Psoas muscle (tissue), 8 donors: ENCODE data around the gene GEMIN7. TPM values are rescaled to one million over a fixed set of nuclear protein-coding genes. Genes with fewer than 3 reads are reported as not detected.

Source experiments
- ATAC-seq, 4 donors: fragments of 200-7000 bp; cut with Tn5 transposase; one replicate each; pipeline ENCODE4 v1.9.1; 2020; ENCODE audit warnings: moderate library complexity in 3 of 4, mild to moderate bottlenecking in 2 of 4
- DNase-seq, 2 donors: peaks; one replicate each; pipeline ENCODE4 v3.0.0-alpha.2; 2020
- H3K27ac ChIP-seq: fragments of 200-600 bp; one replicate; pipeline ENCODE4 v1.8.0; 2022
- H3K27me3 ChIP-seq, 3 donors: fragments of 200-600 bp in 1 of 3; one replicate each; pipeline versions ENCODE4 v1.6.1 to v1.8.0; 2013 to 2022; ENCODE audit warnings: low read length in 2 of 3, mild to moderate bottlenecking in 2 of 3, moderate library complexity in 1 of 3; ENCODE audit not compliant: insufficient read depth in 3 of 3
- H3K36me3 ChIP-seq, 2 donors: fragments of 200-600 bp in 1 of 2; one replicate each; pipeline versions ENCODE4 v1.6.1 to v1.8.0; 2013 to 2022; ENCODE audit warnings: low read depth in 1 of 2, mild to moderate bottlenecking in 1 of 2, moderate library complexity in 1 of 2; ENCODE audit not compliant: insufficient read depth in 1 of 2
- H3K4me1 ChIP-seq: fragments of 200-600 bp; one replicate; pipeline ENCODE4 v1.8.0; 2022
- H3K4me3 ChIP-seq: fragments of 200-600 bp; one replicate; pipeline ENCODE4 v1.8.0; 2022; ENCODE audit warnings: mild to moderate bottlenecking
- H3K9me3 ChIP-seq: fragments of 200-600 bp; one replicate; pipeline ENCODE4 v1.8.0; 2022
- WGBS, 3 donors: extraction: QIAGEN DNeasy Blood & Tissue Kit; methylation state at CpG; one replicate each; pipeline versions ENCODE4 v1.1.6 to v1.1.7; 2013; 5-methylcytosine and 5-hydroxymethylcytosine counted together
- intact Hi-C, 2 donors: fragments of 100-400 bp; cut with DNase I; formaldehyde crosslinking; loops; one replicate each; pipeline versions ENCODE4 v1.11.0 to v1.14.2; 2022
- polyA plus RNA-seq, 3 donors: library from polyadenylated mRNA; stranded (reverse); fragments of 200-250 nt; gene quantifications; one replicate each; pipeline ENCODE4 v1.2.3, GENCODE V29; 2013
- total RNA-seq, 4 donors: library from RNA; stranded (reverse); fragmentation: NEBNext Ultra II Directional in 2 of 4; extraction: Animal tissue kit (Norgen Biotek cat#: 25700) in 2 of 4; gene quantifications; one replicate each; pipeline versions ENCODE4 v1.2.1 to v1.2.4, GENCODE V29; 2021 to 2023
- TF ChIP-seq, protein P1 (sequence below): fragments of 200-600 bp; IDR thresholded peaks from one replicate; pipeline ENCODE4 v1.8.0; 2022; ENCODE audit warnings: antibody characterized with exemption
- donor health status: healthy with polysubstance abuse.
- donor health status: DM: no; HTN: no; CAD: no; lungs with moderate emphysema.
- donor health status: Bipolar disorder and iron deficiency.
- donor health status: healthy.
- donor health status: DM: yes; HTN: yes; CAD: no.
- donor health status: DM: no; HTN: no; CAD: no.
- donor health status: DM: no; HTN: no; CAD: no.
- donor health status: DM: yes; HTN: yes; CAD: no.

The GEMIN7 gene
- total and polyA plus RNA-seq, 7 donors = 19.6 to 51.1 (median 27.3) TPM

DNA sequence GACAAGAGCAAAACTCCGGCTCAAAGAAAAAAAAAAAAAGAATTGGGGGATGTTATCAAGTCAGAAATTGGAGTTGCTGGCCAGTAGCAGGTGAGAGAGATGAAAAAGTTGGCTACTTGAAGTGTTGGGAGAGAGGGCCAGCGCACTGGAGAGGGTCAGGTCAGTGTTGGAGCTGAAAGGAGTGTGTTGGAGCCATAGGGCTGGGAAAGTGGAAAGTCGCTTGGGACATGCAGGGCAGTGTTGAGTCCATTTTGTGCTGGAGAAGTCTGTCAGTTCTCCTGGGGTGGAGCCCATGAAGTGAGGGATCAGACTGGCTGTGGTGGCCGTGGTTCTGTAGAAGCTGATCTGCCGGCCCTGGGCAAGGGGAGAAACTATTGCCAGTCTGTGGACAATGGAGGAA lies 15.6 kb downstream of the GEMIN7 start:
- peaks cover 0 to 11% of the 10 kb centered on the region in 2 donors for H3K36me3 ChIP-seq
- WGBS, 3 donors = 70 to 82% (median 73%) methylated on average over 5 of the region's 5 CpGs
- DNase-seq (no peak), ATAC-seq (no peak)
- H3K27ac ChIP-seq = no peak overlapping the region
- no peaks in the 10 kb centered on the region for H3K27me3 ChIP-seq
- H3K4me1 ChIP-seq = peaks cover 65% of the 10 kb centered on the region
- TF ChIP-seq, protein P1, sequence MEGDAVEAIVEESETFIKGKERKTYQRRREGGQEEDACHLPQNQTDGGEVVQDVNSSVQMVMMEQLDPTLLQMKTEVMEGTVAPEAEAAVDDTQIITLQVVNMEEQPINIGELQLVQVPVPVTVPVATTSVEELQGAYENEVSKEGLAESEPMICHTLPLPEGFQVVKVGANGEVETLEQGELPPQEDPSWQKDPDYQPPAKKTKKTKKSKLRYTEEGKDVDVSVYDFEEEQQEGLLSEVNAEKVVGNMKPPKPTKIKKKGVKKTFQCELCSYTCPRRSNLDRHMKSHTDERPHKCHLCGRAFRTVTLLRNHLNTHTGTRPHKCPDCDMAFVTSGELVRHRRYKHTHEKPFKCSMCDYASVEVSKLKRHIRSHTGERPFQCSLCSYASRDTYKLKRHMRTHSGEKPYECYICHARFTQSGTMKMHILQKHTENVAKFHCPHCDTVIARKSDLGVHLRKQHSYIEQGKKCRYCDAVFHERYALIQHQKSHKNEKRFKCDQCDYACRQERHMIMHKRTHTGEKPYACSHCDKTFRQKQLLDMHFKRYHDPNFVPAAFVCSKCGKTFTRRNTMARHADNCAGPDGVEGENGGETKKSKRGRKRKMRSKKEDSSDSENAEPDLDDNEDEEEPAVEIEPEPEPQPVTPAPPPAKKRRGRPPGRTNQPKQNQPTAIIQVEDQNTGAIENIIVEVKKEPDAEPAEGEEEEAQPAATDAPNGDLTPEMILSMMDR = no peak
- intact Hi-C loops = loop anchor here in 1 of 2 donors (5.0 to 10.0 kb wide), 2 partner anchors 33 to 240 kb away; no protein-coding TSS in a partner anchor
- H3K4me3 ChIP-seq = peak overlapping the region; percentile 100
- H3K9me3 ChIP-seq = no peaks in the 10 kb centered on the region

DNA sequence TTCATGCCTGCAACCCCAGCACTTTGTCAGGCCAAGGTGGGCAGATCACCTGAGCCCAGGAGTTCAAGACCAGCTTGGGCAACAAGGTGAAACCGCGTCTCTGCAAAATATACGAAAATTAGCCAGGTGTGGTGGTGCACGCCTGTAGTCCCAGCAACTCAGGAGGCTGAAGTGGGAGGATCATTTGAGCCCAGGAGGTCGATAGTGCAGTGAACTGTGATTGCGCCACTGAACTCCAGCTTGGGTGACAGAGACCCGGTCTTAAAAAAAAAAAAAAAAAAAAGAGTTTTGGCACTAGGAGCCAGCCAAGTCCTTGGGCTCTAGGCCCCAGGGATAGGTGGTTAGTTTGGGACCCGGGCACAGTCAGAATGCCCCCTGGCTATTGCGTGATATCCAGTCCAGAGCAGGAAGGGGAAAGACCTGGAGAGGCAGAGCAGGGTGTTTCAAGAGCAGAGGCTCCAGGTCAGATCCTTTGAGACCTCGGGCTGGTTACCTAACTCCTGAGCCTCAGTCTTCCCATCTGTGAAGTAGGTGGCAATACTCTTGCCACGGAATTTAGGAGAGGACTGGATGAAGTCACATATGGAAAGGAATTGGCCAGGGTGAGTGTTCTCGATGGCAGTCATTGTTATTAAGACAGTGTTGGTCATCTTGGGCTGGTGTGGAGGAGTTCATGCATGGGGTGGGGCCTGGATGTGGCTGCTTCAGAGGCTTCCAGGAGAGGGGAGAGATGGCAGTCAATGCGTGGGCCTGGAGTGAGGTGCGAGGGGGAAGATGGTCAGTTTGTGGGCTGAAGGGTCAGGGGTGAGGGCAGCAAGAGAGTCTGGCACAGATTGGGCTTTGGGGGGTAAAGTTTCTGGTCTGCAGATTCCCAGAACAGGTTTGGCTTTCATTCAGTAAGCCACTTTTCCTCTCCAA lies 16.7 kb downstream of the GEMIN7 start:
- intact Hi-C loops = loop anchor here in 1 of 2 donors (10.0 kb wide), 1 partner anchor 239 kb away; no protein-coding TSS in a partner anchor
- no peaks in the 10 kb centered on the region for H3K9me3 ChIP-seq
- H3K4me3 ChIP-seq = no peak overlapping the region
- ATAC-seq (no peak), DNase-seq (no peak)
- H3K36me3 ChIP-seq = peaks cover 0 to under 1% of the 10 kb centered on the region in 2 donors
- TF ChIP-seq, protein P1 = no peak
- H3K27ac ChIP-seq = peak overlapping the region; percentile 16
- 84 to 90% (median 86%) methylated on average over 14 of the region's 14 CpGs for WGBS, 3 donors
- no peaks in the 10 kb centered on the region for H3K27me3 ChIP-seq
- peaks cover 76% of the 10 kb centered on the region for H3K4me1 ChIP-seq

GRCh38 chr19:45096700-45097099 lies 17.6 kb downstream of the GEMIN7 start:
- DNase-seq (no peak), ATAC-seq (no peak)
- Histone ChIP-seq H3K27me3 (no peaks in the 10 kb centered on the region), H3K9me3 (no peaks in the 10 kb centered on the region), H3K4me3 (no peak overlapping the region), H3K27ac (peak overlapping the region; percentile 93), H3K4me1 (peaks cover 80% of the 10 kb centered on the region), H3K36me3 (no peaks in the 10 kb centered on the region)
- WGBS, 3 donors = 83 to 92% (median 83%) methylated on average over 7 of the region's 7 CpGs
- TF ChIP-seq, protein P1 = no peak
- intact Hi-C loops = loop anchor here in 1 of 2 donors (10.0 kb wide), 1 partner anchor 238 kb away; no protein-coding TSS in a partner anchor

GRCh38 chr19:45097450-45097775 lies 18.4 kb downstream of the GEMIN7 start:
- no peaks in the 10 kb centered on the region for H3K9me3 ChIP-seq
- H3K4me3 ChIP-seq = peak overlapping the region; percentile 50
- WGBS, 3 donors = 85 to 89% (median 86%) methylated on average over 7 of the region's 7 CpGs
- no peaks in the 10 kb centered on the region for H3K36me3 ChIP-seq
- intact Hi-C loops = loop anchor here in 1 of 2 donors (10.0 kb wide), 1 partner anchor 237 kb away; no protein-coding TSS in a partner anchor
- H3K4me1 ChIP-seq = peaks cover 86% of the 10 kb centered on the region
- TF ChIP-seq, protein P1 = no peak
- DNase-seq = no peak
- H3K27me3 ChIP-seq = no peaks in the 10 kb centered on the region
- peak overlapping the region; percentile 93 for H3K27ac ChIP-seq
- no peak for ATAC-seq
